Osteocyte (in vitro differentiated cells): ENCODE measurements around the gene SYNGAP1. TPM values are rescaled to one million over a fixed set of nuclear protein-coding genes. Genes with fewer than 3 reads are reported as not detected.

Experiments used
- DNase-seq: peaks from one replicate; pipeline ENCODE4 v3.0.0; 2021; ENCODE audit warnings: mixed read lengths; ENCODE audit not compliant: unreplicated experiment; ENCODE audit errors: extremely low spot score
- H3K27ac Mint-ChIP-seq: one replicate; pipeline ENCODE4 v1.8.0; 2021; ENCODE audit warnings: mild to moderate bottlenecking, mixed read lengths; ENCODE audit not compliant: unreplicated experiment
- H3K27me3 Mint-ChIP-seq: one replicate; pipeline ENCODE4 v1.8.0; 2021; ENCODE audit warnings: mixed read lengths; ENCODE audit not compliant: unreplicated experiment
- H3K36me3 Mint-ChIP-seq: one replicate; pipeline ENCODE4 v1.8.0; 2021; ENCODE audit warnings: mixed read lengths; ENCODE audit not compliant: unreplicated experiment
- H3K4me1 Mint-ChIP-seq: one replicate; pipeline ENCODE4 v1.8.0; 2021; ENCODE audit warnings: mixed read lengths; ENCODE audit not compliant: unreplicated experiment
- H3K4me3 Mint-ChIP-seq: one replicate; pipeline ENCODE4 v1.8.0; 2021; ENCODE audit warnings: mild to moderate bottlenecking, moderate library complexity, mixed read lengths; ENCODE audit not compliant: unreplicated experiment
- H3K9me3 Mint-ChIP-seq: one replicate; pipeline ENCODE4 v1.8.0; 2021; ENCODE audit warnings: mixed read lengths; ENCODE audit not compliant: unreplicated experiment
- CTCF ChIP-seq: fragments of 200-600 bp; sonication (generic); IDR thresholded peaks from 2 replicates; pipeline ENCODE4 v1.5.0; 2021; ENCODE audit warnings: antibody characterized with exemption, mild to moderate bottlenecking, moderate library complexity
- total RNA-seq: library from RNA; stranded (reverse); gene quantifications from 2 replicates; pipeline ENCODE4 v1.2.1, GENCODE V29; 2021

The SYNGAP1 gene
- total RNA-seq, 1 donor from 2014 or later = 34.7 TPM

GRCh38 chr6:33453393-33454008, 33.6 kb downstream of the SYNGAP1 start:
- H3K4me3 Mint-ChIP-seq = peak overlapping the region; percentile 97
- H3K4me1 Mint-ChIP-seq = peaks cover 21% of the 10 kb centered on the region
- no peak for DNase-seq
- no peaks in the 10 kb centered on the region for H3K27me3 Mint-ChIP-seq
- H3K36me3 Mint-ChIP-seq = no peaks in the 10 kb centered on the region
- H3K9me3 Mint-ChIP-seq = no peaks in the 10 kb centered on the region
- TF ChIP-seq CTCF = no peak
- H3K27ac Mint-ChIP-seq = peak overlapping the region; percentile 77

GRCh38 chr6:33454009-33454946, 34.4 kb downstream of the SYNGAP1 start, which contains the start of gene ZBTB9:
TSS of gene ZBTB9 (plus strand) at chr6:33454576. CDS start at chr6:33455101, 525 bp downstream.
- H3K4me3 Mint-ChIP-seq = peak within 1 kb of the TSS; percentile 97
- no peak for TF ChIP-seq CTCF
- H3K36me3 Mint-ChIP-seq = no peaks in the 10 kb centered on the region
- peak within 1 kb of the TSS; percentile 77 for H3K27ac Mint-ChIP-seq
- peak; percentile 98 for DNase-seq
- H3K9me3 Mint-ChIP-seq = no peaks in the 10 kb centered on the region
- H3K4me1 Mint-ChIP-seq = peaks cover 21% of the 10 kb centered on the region
- H3K27me3 Mint-ChIP-seq = no peaks in the 10 kb centered on the region

GRCh38 chr6:33455051-33455450, 35.2 kb downstream of the SYNGAP1 start:
- Mint-ChIP-seq H3K4me3 (peak overlapping the region; percentile 97), H3K9me3 (no peaks in the 10 kb centered on the region), H3K36me3 (no peaks in the 10 kb centered on the region), H3K27me3 (no peaks in the 10 kb centered on the region), H3K27ac (peak overlapping the region; percentile 77), H3K4me1 (peaks cover 21% of the 10 kb centered on the region)
- DNase-seq = no peak
- TF ChIP-seq CTCF = no peak

GRCh38 chr6:33456156-33456555, 36.3 kb downstream of the SYNGAP1 start:
- H3K9me3 Mint-ChIP-seq = no peaks in the 10 kb centered on the region
- H3K27me3 Mint-ChIP-seq = no peaks in the 10 kb centered on the region
- H3K36me3 Mint-ChIP-seq = no peaks in the 10 kb centered on the region
- no peak for DNase-seq
- peak overlapping the region; percentile 40 for H3K4me3 Mint-ChIP-seq
- H3K4me1 Mint-ChIP-seq = peaks cover 21% of the 10 kb centered on the region
- H3K27ac Mint-ChIP-seq = no peak overlapping the region
- TF ChIP-seq CTCF = no peak

GRCh38 chr6:33458676-33459075, 38.8 kb downstream of the SYNGAP1 start:
- Mint-ChIP-seq H3K27ac (no peak overlapping the region), H3K4me1 (peaks cover 15% of the 10 kb centered on the region), H3K27me3 (peaks cover 10% of the 10 kb centered on the region), H3K9me3 (no peaks in the 10 kb centered on the region), H3K36me3 (no peaks in the 10 kb centered on the region), H3K4me3 (no peak overlapping the region)
- TF ChIP-seq CTCF = no peak
- no peak for DNase-seq
